Keratinocyte (primary cell): ENCODE results near the gene ELANE. TPM values are rescaled to one million over a fixed set of nuclear protein-coding genes. Genes with fewer than 3 reads are reported as not detected.
"Not testable (repeated sequence)": the region's sequence is repeated elsewhere in the genome, so short reads cannot be mapped to it uniquely, and the experiment has no call there.

ENCODE experiments used
- DNase-seq: peaks from one replicate; pipeline ENCODE4 v3.0.0-alpha.2; 2011; ENCODE audit warnings: low read depth, missing footprints, low spot score
- FAIRE-seq: peaks from 2 replicates; lab custom pipeline; 2011; peaks lifted over from hg19 to GRCh38; lab: Jason Lieb, UNC
- H2AFZ ChIP-seq: 2 replicates; pipeline ENCODE4 v1.6.0; 2012; ENCODE audit warnings: low read length, control low read depth, inconsistent platforms; ENCODE audit not compliant: control insufficient read depth
- H3K27ac ChIP-seq: 2 replicates; pipeline ENCODE4 v1.5.1; 2011; ENCODE audit warnings: low read length; ENCODE audit not compliant: control insufficient read depth, insufficient read depth
- H3K27me3 ChIP-seq: 3 replicates; pipeline ENCODE4 v1.6.0; 2011; ENCODE audit warnings: low read length; ENCODE audit not compliant: control insufficient read depth, insufficient read depth; ENCODE audit errors: extremely low read depth
- H3K36me3 ChIP-seq, 2 experiments: 2 replicates in 1 of 2; 3 replicates in 1 of 2; pipeline ENCODE4 v1.5.1; 2011; ENCODE audit warnings: low read length in 2 of 2, mild to moderate bottlenecking in 1 of 2; ENCODE audit not compliant: control insufficient read depth in 2 of 2, insufficient read depth in 2 of 2; ENCODE audit errors: extremely low read depth in 1 of 2
- H3K4me1 ChIP-seq: 3 replicates; pipeline ENCODE4 v1.5.1; 2011; ENCODE audit warnings: low read length; ENCODE audit not compliant: control insufficient read depth, insufficient read depth; ENCODE audit errors: extremely low read depth
- H3K4me2 ChIP-seq: 3 replicates; pipeline ENCODE4 v1.6.0; 2011; ENCODE audit warnings: low read depth, low read length; ENCODE audit not compliant: control insufficient read depth, insufficient read depth; ENCODE audit errors: extremely low read depth
- H3K4me3 ChIP-seq, 3 experiments: fragments of 200-600 bp in 1 of 3; sonication (generic) in 1 of 3; 2 replicates in 2 of 3; 3 replicates in 1 of 3; pipeline ENCODE4 v1.5.1; 2011 to 2016; ENCODE audit warnings: low read length in 3 of 3, mild to moderate bottlenecking in 3 of 3, control low read depth in 2 of 3, inconsistent platforms in 1 of 3, low read depth in 1 of 3, mixed read lengths in 1 of 3, mixed run types in 1 of 3, moderate library complexity in 1 of 3; ENCODE audit not compliant: control insufficient read depth in 2 of 3, insufficient read depth in 2 of 3; ENCODE audit errors: extremely low read depth in 1 of 3
- H3K79me2 ChIP-seq: 2 replicates; pipeline ENCODE4 v1.6.0; 2012; ENCODE audit warnings: low read length; ENCODE audit not compliant: control insufficient read depth, insufficient read depth
- H3K9ac ChIP-seq: 3 replicates; pipeline ENCODE4 v1.6.0; 2011; ENCODE audit warnings: low read length; ENCODE audit not compliant: control insufficient read depth, insufficient read depth; ENCODE audit errors: extremely low read depth
- H3K9me1 ChIP-seq: 3 replicates; pipeline ENCODE4 v1.6.0; 2011; ENCODE audit warnings: low read length; ENCODE audit not compliant: control insufficient read depth, insufficient read depth; ENCODE audit errors: extremely low read depth
- H3K9me3 ChIP-seq: 2 replicates; pipeline ENCODE4 v1.5.1; 2012; ENCODE audit warnings: low read depth, low read length; ENCODE audit not compliant: control insufficient read depth
- H4K20me1 ChIP-seq: 3 replicates; pipeline ENCODE4 v1.6.0; 2011; ENCODE audit warnings: low read length; ENCODE audit not compliant: control insufficient read depth, insufficient read depth; ENCODE audit errors: extremely low read depth
- CTCF ChIP-seq, 3 experiments: IDR thresholded peaks in 1 of 3; conservative IDR thresholded peaks in 1 of 3; optimal IDR thresholded peaks in 1 of 3; 2 replicates in 2 of 3; 3 replicates in 1 of 3; pipeline versions ENCODE3 to v1.5.1; 2011; ENCODE audit warnings: low read length in 3 of 3, mild to moderate bottlenecking in 3 of 3, moderate library complexity in 2 of 3, control low read depth in 1 of 3, inconsistent platforms in 1 of 3; ENCODE audit not compliant: insufficient read depth in 2 of 3; ENCODE audit errors: extremely low read depth in 1 of 3
- EZH2 ChIP-seq: IDR thresholded peaks from one replicate; pipeline ENCODE4 v1.6.1; 2012; ENCODE audit warnings: inconsistent platforms, mild to moderate bottlenecking, low read length, moderate library complexity
- dilution Hi-C: fragments of 300-500 bp; cut with MboI; formaldehyde crosslinking; loops from one replicate; pipeline ENCODE4 v1.7.0; 2020; ENCODE audit warnings: low sequenced_read_pairs; ENCODE audit not compliant: extremely low pct_ligation_motif_present
- polyA plus RNA-seq, 5 experiments: library from polyadenylated mRNA; depleted of rRNA in 3 of 5; stranded (reverse) in 3 of 5; stranded (forward) in 1 of 5; unstranded in 1 of 5; fragments of >200 nt; gene quantifications; 1 replicate in 1 of 5; 2 replicates in 3 of 5; 3 replicates in 1 of 5; pipeline versions ENCODE4 v1.2.1 to v1.2.3, GENCODE V29; 2011 to 2012; ENCODE audit warnings: missing spikeins in 2 of 5, low read depth in 1 of 5, low replicate concordance in 1 of 5

The ELANE gene
- polyA plus RNA-seq, 1 donor (not counting 4 experiments of a cell fraction or from before 2014, with no cell fraction given): not detected

GRCh38 chr19:835210-835810 is 16.8 kb upstream of the ELANE start:
- Histone ChIP-seq H3K27ac (no peak overlapping the region), H3K4me3 (no peak overlapping the region), H3K36me3 (no peaks in the 10 kb centered on the region), H3K9me1 (no peaks in the 10 kb centered on the region), H3K4me2 (no peak overlapping the region), H3K79me2 (no peaks in the 10 kb centered on the region), H3K27me3 (peaks cover 33% of the 10 kb centered on the region), H3K4me1 (no peaks in the 10 kb centered on the region), H4K20me1 (no peaks in the 10 kb centered on the region), H3K9ac (no peak overlapping the region), H2AFZ (no peak overlapping the region), H3K9me3 (no peaks in the 10 kb centered on the region)
- no peak for DNase-seq
- no peak for FAIRE-seq
- dilution Hi-C loops: no loop called here
- TF ChIP-seq CTCF (optimal IDR thresholded peaks at IDR 0.05 in 1 of 3, IDR thresholded peaks at IDR 0.05 in 1 of 3, conservative IDR thresholded peaks at IDR 0.05 in 1 of 3; ENCODE audit: extremely low read depth in 1 of 3, insufficient read depth in 2 of 3, low read length in 3 of 3) (no peak), EZH2 (no peak)

- no peak within 1 kb of the TSS for H3K4me3 ChIP-seq
- H3K9ac ChIP-seq: no peak within 1 kb of the TSS
- H3K4me1 ChIP-seq: no peaks in the 10 kb centered on the region
- no peaks in the 10 kb centered on the region for H3K36me3 ChIP-seq
- peaks cover 33% of the 10 kb centered on the region for H3K27me3 ChIP-seq
- no peaks in the 10 kb centered on the region for H4K20me1 ChIP-seq
- dilution Hi-C loops: no loop called here
- no peak within 1 kb of the TSS for H3K27ac ChIP-seq
- no peak within 1 kb of the TSS for H3K4me2 ChIP-seq
- H3K9me1 ChIP-seq: no peaks in the 10 kb centered on the region
- H3K9me3 ChIP-seq: no peaks in the 10 kb centered on the region
- DNase-seq: no peak
- no peak within 1 kb of the TSS for H2AFZ ChIP-seq
- FAIRE-seq: no peak
- no peaks in the 10 kb centered on the region for H3K79me2 ChIP-seq
- TF ChIP-seq EZH2: no peak
- TF ChIP-seq CTCF (optimal IDR thresholded peaks at IDR 0.05 in 1 of 3, IDR thresholded peaks at IDR 0.05 in 1 of 3, conservative IDR thresholded peaks at IDR 0.05 in 1 of 3; ENCODE audit: extremely low read depth in 1 of 3, insufficient read depth in 2 of 3, low read length in 3 of 3): no peak
Measured at GRCh38 chr19:840519-841206, 11.4 kb upstream of the ELANE start, which contains the start of gene PRTN3. TSS of gene PRTN3 (plus strand) at chr19:840999. CDS start at chr19:841009, 10 bp downstream.

- H3K4me3 ChIP-seq, H3K9me1 ChIP-seq, DNase-seq, FAIRE-seq, H3K79me2 ChIP-seq, H2AFZ ChIP-seq, H3K4me1 ChIP-seq, H3K4me2 ChIP-seq, H3K9ac ChIP-seq, H3K27ac ChIP-seq, H3K9me3 ChIP-seq, H3K36me3 ChIP-seq, dilution Hi-C loops, H4K20me1 ChIP-seq: not testable (repeated sequence)
- H3K27me3 ChIP-seq: peaks cover 41% of the 10 kb centered on the region
Measured at GRCh38 chr19:842802-843179, 9.3 kb upstream of the ELANE start.
